OCI-LY1 (cell line): ENCODE results near the gene IL31RA.

Experiments
- H2AFZ ChIP-seq: fragments of 200-600 bp; sonication (generic), shearing (Covaris generic); 2 replicates; pipeline ENCODE4 v1.6.0; 2014; ENCODE audit warnings: antibody characterized with exemption, mild to moderate bottlenecking, low read length
- H3F3A ChIP-seq: fragments of 200-600 bp; sonication (generic), shearing (Covaris generic); 2 replicates; pipeline ENCODE4 v1.6.0; 2014; ENCODE audit warnings: mild to moderate bottlenecking, antibody characterized with exemption, low read length, moderate library complexity; ENCODE audit not compliant: insufficient read depth
- H3K27ac ChIP-seq: fragments of 200-600 bp; sonication (generic); 2 replicates; pipeline ENCODE4 v1.5.1; 2014; ENCODE audit warnings: low read length, mixed run types, mild to moderate bottlenecking, low read depth; ENCODE audit not compliant: poor library complexity, severe bottlenecking
- H3K27me3 ChIP-seq: fragments of 200-600 bp; sonication (generic); 2 replicates; pipeline ENCODE4 v1.6.0; 2014; ENCODE audit warnings: antibody characterized with exemption, mild to moderate bottlenecking, low read length, moderate library complexity; ENCODE audit not compliant: insufficient read depth
- H3K36me3 ChIP-seq: fragments of 200-600 bp; sonication (generic); 2 replicates; pipeline ENCODE4 v1.6.1; 2014; ENCODE audit warnings: mild to moderate bottlenecking, antibody characterized with exemption, low read length, moderate library complexity, mixed read lengths; ENCODE audit not compliant: insufficient read depth
- H3K4me1 ChIP-seq: fragments of 200-600 bp; sonication (generic); 2 replicates; pipeline ENCODE4 v1.5.1; 2014; ENCODE audit warnings: mild to moderate bottlenecking, low read length, moderate library complexity; ENCODE audit not compliant: insufficient read depth, severe bottlenecking
- H3K4me2 ChIP-seq: fragments of 200-600 bp; sonication (generic), shearing (Covaris generic); 2 replicates; pipeline ENCODE4 v1.6.1; 2014; ENCODE audit warnings: low read length
- H3K4me3 ChIP-seq: fragments of 200-600 bp; sonication (generic); 2 replicates; pipeline ENCODE4 v1.5.1; 2014; ENCODE audit warnings: low read length, low read depth, mild to moderate bottlenecking, mixed read lengths; ENCODE audit not compliant: poor library complexity, severe bottlenecking
- H3K79me2 ChIP-seq: fragments of 200-600 bp; shearing (Covaris generic); 2 replicates; pipeline ENCODE4 v1.6.1; 2016; ENCODE audit warnings: mixed run types, low read length, mixed read lengths; ENCODE audit not compliant: insufficient read depth
- H3K9ac ChIP-seq: fragments of 200-600 bp; sonication (generic), shearing (Covaris generic); 2 replicates; pipeline ENCODE4 v1.6.1; 2014; ENCODE audit warnings: mild to moderate bottlenecking, low read length, mixed read lengths
- H3K9me2 ChIP-seq: fragments of 200-600 bp; sonication (generic), shearing (Covaris generic); 2 replicates; pipeline ENCODE4 v1.6.1; 2014; ENCODE audit warnings: low read depth, mild to moderate bottlenecking, low read length, mixed read lengths
- H3K9me3 ChIP-seq: fragments of 200-600 bp; shearing (Covaris generic); 2 replicates; pipeline ENCODE4 v1.6.1; 2014; ENCODE audit warnings: low read length, mixed read lengths
- H4K20me1 ChIP-seq: fragments of 200-600 bp; sonication (generic), shearing (Covaris generic); 2 replicates; pipeline ENCODE4 v1.6.0; 2016; ENCODE audit warnings: mild to moderate bottlenecking, low read length; ENCODE audit not compliant: insufficient read depth
- CTCF ChIP-seq: fragments of 200-600 bp; sonication (generic), shearing (Covaris generic); IDR thresholded peaks from 2 replicates; pipeline ENCODE4 v1.5.1; 2017; ENCODE audit warnings: mild to moderate bottlenecking, antibody characterized with exemption, low read length, moderate library complexity, mixed read lengths
- EZH2 ChIP-seq: fragments of 200-600 bp; sonication (generic), shearing (Covaris generic); IDR thresholded peaks from 2 replicates; pipeline ENCODE4 v1.8.0; 2017; ENCODE audit warnings: borderline replicate concordance, mixed run types, mild to moderate bottlenecking, antibody characterized with exemption, low read length, moderate library complexity, mixed read lengths

IL31RA gene

GRCh38 chr5:55900068-55900467 is 48.9 kb downstream of the IL31RA start:
- Histone ChIP-seq H3K79me2 (no peaks in the 10 kb centered on the region), H3K27ac (no peak overlapping the region), H3K4me1 (no peaks in the 10 kb centered on the region), H4K20me1 (no peaks in the 10 kb centered on the region), H3K36me3 (no peaks in the 10 kb centered on the region), H3F3A (no peaks in the 10 kb centered on the region), H3K9me3 (no peaks in the 10 kb centered on the region), H3K9ac (no peak overlapping the region), H2AFZ (no peak overlapping the region), H3K4me3 (no peak overlapping the region), H3K9me2 (no peaks in the 10 kb centered on the region), H3K27me3 (no peaks in the 10 kb centered on the region), H3K4me2 (no peak overlapping the region)
- TF ChIP-seq EZH2, result no peak
- no peak for TF ChIP-seq CTCF

- Histone ChIP-seq H3K9ac (no peak overlapping the region), H3F3A (no peaks in the 10 kb centered on the region), H3K79me2 (no peaks in the 10 kb centered on the region), H2AFZ (no peak overlapping the region), H4K20me1 (no peaks in the 10 kb centered on the region), H3K4me1 (no peaks in the 10 kb centered on the region), H3K36me3 (no peaks in the 10 kb centered on the region), H3K27me3 (no peaks in the 10 kb centered on the region), H3K4me2 (no peak overlapping the region), H3K27ac (no peak overlapping the region), H3K9me2 (no peaks in the 10 kb centered on the region), H3K9me3 (no peaks in the 10 kb centered on the region), H3K4me3 (no peak overlapping the region)
- no peak for TF ChIP-seq CTCF
- TF ChIP-seq EZH2, result no peak
These were observed 49.6 kb downstream of the IL31RA start for GRCh38 chr5:55900776-55901175.

GRCh38 chr5:55902696-55903095 is 51.5 kb downstream of the IL31RA start:
- H3K9ac ChIP-seq, result no peak overlapping the region
- no peaks in the 10 kb centered on the region for H4K20me1 ChIP-seq
- no peaks in the 10 kb centered on the region for H3K9me3 ChIP-seq
- no peaks in the 10 kb centered on the region for H3K9me2 ChIP-seq
- H3K4me1 ChIP-seq, result no peaks in the 10 kb centered on the region
- no peaks in the 10 kb centered on the region for H3K79me2 ChIP-seq
- H3F3A ChIP-seq, result no peaks in the 10 kb centered on the region
- H3K27me3 ChIP-seq, result no peaks in the 10 kb centered on the region
- H3K4me2 ChIP-seq, result no peak overlapping the region
- H3K36me3 ChIP-seq, result no peaks in the 10 kb centered on the region
- no peak overlapping the region for H3K27ac ChIP-seq
- no peak overlapping the region for H2AFZ ChIP-seq
- TF ChIP-seq CTCF (no peak), EZH2 (no peak)
- no peak overlapping the region for H3K4me3 ChIP-seq
